ENCODE results near the gene LRMDA.

DNA sequence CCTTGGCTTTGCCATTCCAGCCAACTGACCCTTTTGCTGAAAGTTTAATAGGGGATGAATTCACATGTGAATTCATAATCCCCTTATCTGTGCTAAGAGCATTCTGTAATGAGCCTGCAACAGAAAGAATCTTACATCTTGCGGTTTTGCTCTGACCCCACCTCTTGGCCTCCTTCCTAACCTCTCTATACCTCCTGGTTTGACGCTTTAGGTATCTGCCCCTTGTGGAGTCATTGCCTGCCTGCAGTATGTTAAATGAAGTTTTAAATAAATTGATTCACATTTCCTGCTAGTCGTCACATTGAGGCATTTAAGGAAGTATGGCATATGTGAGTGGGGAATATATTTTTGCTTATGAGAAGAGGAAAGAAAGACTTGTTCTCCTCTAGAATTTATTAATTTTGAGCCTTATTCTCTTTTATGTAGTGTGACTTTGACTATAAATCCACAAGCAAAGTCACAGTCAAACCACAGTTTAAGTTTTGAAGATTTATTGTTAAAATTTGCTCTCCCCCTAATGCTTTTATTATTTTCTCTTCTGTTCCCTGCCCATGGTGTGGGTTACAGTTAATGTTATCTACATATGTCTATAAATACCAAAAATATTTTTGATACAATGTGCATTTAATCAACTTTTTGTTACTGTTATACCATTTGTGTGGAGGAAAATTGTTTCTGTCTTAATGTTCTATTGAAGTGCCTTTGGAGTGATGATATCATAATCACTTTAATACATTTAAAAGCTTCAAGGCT, 60.9 kb downstream of the LRMDA start:
- TF ChIP-seq POLR2AphosphoS5 (IDR thresholded peaks at IDR 0.05), result no peak
- TF ChIP-seq, protein P1, sequence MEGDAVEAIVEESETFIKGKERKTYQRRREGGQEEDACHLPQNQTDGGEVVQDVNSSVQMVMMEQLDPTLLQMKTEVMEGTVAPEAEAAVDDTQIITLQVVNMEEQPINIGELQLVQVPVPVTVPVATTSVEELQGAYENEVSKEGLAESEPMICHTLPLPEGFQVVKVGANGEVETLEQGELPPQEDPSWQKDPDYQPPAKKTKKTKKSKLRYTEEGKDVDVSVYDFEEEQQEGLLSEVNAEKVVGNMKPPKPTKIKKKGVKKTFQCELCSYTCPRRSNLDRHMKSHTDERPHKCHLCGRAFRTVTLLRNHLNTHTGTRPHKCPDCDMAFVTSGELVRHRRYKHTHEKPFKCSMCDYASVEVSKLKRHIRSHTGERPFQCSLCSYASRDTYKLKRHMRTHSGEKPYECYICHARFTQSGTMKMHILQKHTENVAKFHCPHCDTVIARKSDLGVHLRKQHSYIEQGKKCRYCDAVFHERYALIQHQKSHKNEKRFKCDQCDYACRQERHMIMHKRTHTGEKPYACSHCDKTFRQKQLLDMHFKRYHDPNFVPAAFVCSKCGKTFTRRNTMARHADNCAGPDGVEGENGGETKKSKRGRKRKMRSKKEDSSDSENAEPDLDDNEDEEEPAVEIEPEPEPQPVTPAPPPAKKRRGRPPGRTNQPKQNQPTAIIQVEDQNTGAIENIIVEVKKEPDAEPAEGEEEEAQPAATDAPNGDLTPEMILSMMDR (IDR thresholded peaks at IDR 0.05), result no peak
- TF ChIP-seq POLR2A (IDR thresholded peaks at IDR 0.05), result no peak

Data from transverse colon (tissue), 4 donors.